Neural cell (in vitro differentiated cells): ENCODE measurements around the gene MRGPRD. TPM values are rescaled to one million over a fixed set of nuclear protein-coding genes. Genes with fewer than 3 reads are reported as not detected.

Experiments used
- H2AFZ ChIP-seq: fragments of 200-600, 300-800 bp; sonication (generic), shearing (Covaris generic); 2 replicates; pipeline ENCODE4 v1.6.0; 2014; ENCODE audit warnings: low read depth, mild to moderate bottlenecking, antibody characterized with exemption, low read length, moderate library complexity
- H3F3A ChIP-seq: fragments of 200-600 bp; shearing (Covaris generic); 2 replicates; pipeline ENCODE4 v1.6.1; 2016; ENCODE audit warnings: mild to moderate bottlenecking, moderate library complexity, mixed read lengths, antibody characterized with exemption, low read length; ENCODE audit not compliant: insufficient read depth, poor library complexity, severe bottlenecking
- H3K27ac ChIP-seq: fragments of 200-600, 300-800 bp; sonication (generic), shearing (Covaris generic); 2 replicates; pipeline ENCODE4 v1.5.1; 2014; ENCODE audit warnings: mild to moderate bottlenecking, low read length, moderate library complexity
- H3K27me3 ChIP-seq: fragments of 300-800, 200-600 bp; sonication (generic), shearing (Covaris generic); 2 replicates; pipeline ENCODE4 v1.6.0; 2014; ENCODE audit warnings: mild to moderate bottlenecking, low read depth, low read length, moderate library complexity; ENCODE audit not compliant: insufficient read depth
- H3K36me3 ChIP-seq: fragments of 300-800, 200-600 bp; sonication (generic), shearing (Covaris generic); 2 replicates; pipeline ENCODE4 v1.5.1; 2014; ENCODE audit warnings: mild to moderate bottlenecking, antibody characterized with exemption, low read length, moderate library complexity; ENCODE audit not compliant: insufficient read depth
- H3K4me2 ChIP-seq: fragments of 300-800, 200-600 bp; sonication (generic), shearing (Covaris generic); 2 replicates; pipeline ENCODE4 v1.6.0; 2014; ENCODE audit warnings: mild to moderate bottlenecking, low read length
- H3K4me3 ChIP-seq: fragments of 300-800, 200-600 bp; sonication (generic), shearing (Covaris generic); 2 replicates; pipeline ENCODE4 v1.5.1; 2014; ENCODE audit warnings: mild to moderate bottlenecking, low read length, moderate library complexity
- H3K79me2 ChIP-seq: fragments of 200-600 bp; shearing (Covaris generic); replicated peaks from 2 replicates; pipeline ENCODE4 v1.6.0; 2014; ENCODE audit warnings: mild to moderate bottlenecking, low read length, moderate library complexity; ENCODE audit not compliant: insufficient read depth
- H3K9ac ChIP-seq: fragments of 300-800, 200-600 bp; sonication (generic), shearing (Covaris generic); 2 replicates; pipeline ENCODE4 v1.6.1; 2016; ENCODE audit warnings: mild to moderate bottlenecking, low read length, mixed read lengths
- H3K9me2 ChIP-seq: fragments of 200-600 bp; shearing (Covaris generic); 2 replicates; pipeline ENCODE4 v1.6.1; 2016; ENCODE audit warnings: mild to moderate bottlenecking, low read length, mixed read lengths; ENCODE audit not compliant: insufficient read depth
- H3K9me3 ChIP-seq: fragments of 200-600, 300-800 bp; sonication (generic), shearing (Covaris generic); 2 replicates; pipeline ENCODE4 v1.6.1; 2016; ENCODE audit warnings: mild to moderate bottlenecking, mixed run types, low read length, moderate library complexity, mixed read lengths
- H4K20me1 ChIP-seq: fragments of 200-600 bp; shearing (Covaris generic); 2 replicates; pipeline ENCODE4 v1.6.1; 2016; ENCODE audit warnings: mild to moderate bottlenecking, mixed run types; ENCODE audit not compliant: insufficient read depth
- CTCF ChIP-seq: fragments of 450-650 bp; IDR thresholded peaks from 2 replicates; pipeline ENCODE4 v1.5.1; 2014; ENCODE audit warnings: antibody characterized with exemption, mild to moderate bottlenecking, moderate library complexity; ENCODE audit not compliant: poor library complexity, severe bottlenecking
- EP300 ChIP-seq: fragments of 450-650 bp; conservative IDR thresholded peaks from 2 replicates; pipeline ENCODE4 v1.6.1; 2014; ENCODE audit warnings: antibody characterized with exemption, mild to moderate bottlenecking, moderate library complexity; ENCODE audit not compliant: poor library complexity, severe bottlenecking
- EZH2 ChIP-seq: fragments of 200-600, 300-800 bp; shearing (Covaris generic), sonication (generic); IDR thresholded peaks from 2 replicates; pipeline ENCODE4 v1.6.1; 2014; ENCODE audit warnings: antibody characterized with exemption, low read length, borderline replicate concordance, mild to moderate bottlenecking; ENCODE audit not compliant: insufficient read depth, poor library complexity, severe bottlenecking
- MXI1 ChIP-seq: fragments of 450-650 bp; conservative IDR thresholded peaks from 2 replicates; pipeline ENCODE4 v1.6.1; 2014; ENCODE audit warnings: antibody characterized with exemption, mild to moderate bottlenecking; ENCODE audit not compliant: poor library complexity, severe bottlenecking
- POLR2AphosphoS5 ChIP-seq: IDR thresholded peaks from 2 replicates; pipeline ENCODE4 v1.6.1; 2012
- RAD21 ChIP-seq: fragments of 450-650 bp; conservative IDR thresholded peaks from 2 replicates; pipeline ENCODE4 v1.6.1; 2014; ENCODE audit warnings: antibody characterized with exemption, mild to moderate bottlenecking, moderate library complexity
- REST ChIP-seq: IDR thresholded peaks from 2 replicates; pipeline ENCODE4 v1.6.1; 2012; ENCODE audit warnings: borderline replicate concordance
- SMC3 ChIP-seq: fragments of 450-650 bp; conservative IDR thresholded peaks from 2 replicates; pipeline ENCODE4 v1.6.1; 2014; ENCODE audit warnings: antibody characterized with exemption, mild to moderate bottlenecking, moderate library complexity; ENCODE audit not compliant: poor library complexity
- TAF1 ChIP-seq: IDR thresholded peaks from 2 replicates; pipeline ENCODE4 v1.6.1; 2012; ENCODE audit warnings: low read depth
- polyA plus RNA-seq: library from polyadenylated mRNA; depleted of rRNA; stranded (reverse); fragments of >200 nt; gene quantifications from 2 replicates; pipeline ENCODE4 v1.2.3, GENCODE V29; 2014

Gene MRGPRD
- polyA plus RNA-seq, 1 donor from 2014 or later: not detected

- Histone ChIP-seq H3K9me2 (no peaks in the 10 kb centered on the region), H3K27me3 (no peaks in the 10 kb centered on the region), H3K36me3 (no peaks in the 10 kb centered on the region), H3K9ac (no peak overlapping the region), H3K79me2 (no peaks in the 10 kb centered on the region), H3K4me2 (no peak overlapping the region), H3K27ac (no peak overlapping the region), H3K9me3 (peaks cover 3% of the 10 kb centered on the region), H3F3A (no peaks in the 10 kb centered on the region), H3K4me3 (no peak overlapping the region), H2AFZ (no peak overlapping the region), H4K20me1 (no peaks in the 10 kb centered on the region)
- TF ChIP-seq MXI1: no peak
- no peak for TF ChIP-seq POLR2AphosphoS5
- TF ChIP-seq SMC3: no peak
- TF ChIP-seq RAD21: no peak
- TF ChIP-seq EZH2: no peak
- no peak for TF ChIP-seq EP300
- TF ChIP-seq REST: no peak
- TF ChIP-seq TAF1: no peak
- no peak for TF ChIP-seq CTCF
Observed at GRCh38 chr11:68982134-68982533, 1.3 kb upstream of the MRGPRD start.

GRCh38 chr11:68979931-68980775, 633 bp downstream of the MRGPRD start:
- Histone ChIP-seq H3K9me3 (peaks cover 3% of the 10 kb centered on the region), H4K20me1 (no peaks in the 10 kb centered on the region), H3K79me2 (no peaks in the 10 kb centered on the region), H3F3A (no peaks in the 10 kb centered on the region), H3K4me2 (no peak overlapping the region), H3K4me3 (no peak overlapping the region), H3K9me2 (no peaks in the 10 kb centered on the region), H3K36me3 (no peaks in the 10 kb centered on the region), H3K27me3 (no peaks in the 10 kb centered on the region), H3K9ac (no peak overlapping the region), H2AFZ (no peak overlapping the region), H3K27ac (no peak overlapping the region)
- no peak for TF ChIP-seq SMC3
- no peak for TF ChIP-seq REST
- no peak for TF ChIP-seq EP300
- TF ChIP-seq EZH2: no peak
- TF ChIP-seq RAD21: no peak
- TF ChIP-seq POLR2AphosphoS5: no peak
- no peak for TF ChIP-seq CTCF
- TF ChIP-seq MXI1: no peak
- TF ChIP-seq TAF1: no peak
